H1 (cell line): ENCODE data around the gene KCNN1. TPM values are rescaled to one million over a fixed set of nuclear protein-coding genes. Genes with fewer than 3 reads are reported as not detected.

ENCODE experiments used
- ASH2L ChIP-seq: fragments of 200-600, 300-600 bp; sonication (generic); IDR thresholded peaks from one replicate; pipeline ENCODE4 v1.7.1; 2017; ENCODE audit warnings: low read length
- BACH1 ChIP-seq: IDR thresholded peaks from 2 replicates; pipeline ENCODE4 v1.6.1; 2012; ENCODE audit warnings: low read length, improper control_type of control experiment
- BRCA1 ChIP-seq: IDR thresholded peaks from 2 replicates; pipeline ENCODE4 v1.6.1; 2012; ENCODE audit warnings: low read depth, low read length, improper control_type of control experiment
- CHD1 ChIP-seq: IDR thresholded peaks from 2 replicates; pipeline ENCODE4 v1.6.1; 2012; ENCODE audit warnings: low read depth, low read length, improper control_type of control experiment
- CHD7 ChIP-seq: fragments of 300-600 bp; sonication (generic); IDR thresholded peaks from 2 replicates; pipeline ENCODE4 v1.7.1; 2012; ENCODE audit warnings: low read length, moderate library complexity, mild to moderate bottlenecking, inconsistent platforms; ENCODE audit not compliant: insufficient replicate concordance
- E2F6 ChIP-seq: IDR thresholded peaks from 2 replicates; pipeline ENCODE4 v1.6.1; 2012; ENCODE audit warnings: inconsistent platforms
- EGR1 ChIP-seq: IDR thresholded peaks from 2 replicates; pipeline ENCODE4 v1.6.1; 2011; ENCODE audit warnings: low read depth, low read length, borderline replicate concordance
- EZH2 ChIP-seq: fragments of 200-600 bp; sonication (generic); IDR thresholded peaks from 2 replicates; pipeline ENCODE4 v1.7.1; 2012; ENCODE audit warnings: low read depth, mild to moderate bottlenecking, moderate library complexity, low read length, inconsistent platforms; ENCODE audit not compliant: severe bottlenecking
- HDAC2 ChIP-seq, 2 experiments: fragments of 300-600 bp in 1 of 2; sonication (generic) in 1 of 2; IDR thresholded peaks; 2 replicates each; pipeline ENCODE4 v1.6.1; 2011 to 2012; ENCODE audit warnings: low read depth in 2 of 2, low read length in 2 of 2, mild to moderate bottlenecking in 2 of 2, moderate library complexity in 2 of 2, borderline replicate concordance in 1 of 2, inconsistent platforms in 1 of 2
- JUND ChIP-seq: IDR thresholded peaks from 2 replicates; pipeline ENCODE4 v1.6.1; 2011; ENCODE audit warnings: mild to moderate bottlenecking, improper control_type of control experiment, low read length
- MAFK ChIP-seq: IDR thresholded peaks from 2 replicates; pipeline ENCODE4 v1.6.1; 2012; ENCODE audit warnings: low read depth, mild to moderate bottlenecking, improper control_type of control experiment, low read length
- POLR2A ChIP-seq, 2 experiments: IDR thresholded peaks; 1 replicate in 1 of 2; 2 replicates in 1 of 2; pipeline ENCODE4 v1.6.1; 2011; ENCODE audit warnings: low read depth in 2 of 2, low read length in 2 of 2, mild to moderate bottlenecking in 2 of 2; ENCODE audit errors: control extremely low read depth in 1 of 2
- SIRT6 ChIP-seq: IDR thresholded peaks from one replicate; pipeline ENCODE4 v1.7.1; 2012; ENCODE audit warnings: low read length, inconsistent platforms
- polyA plus RNA-seq, 7 experiments: library from polyadenylated mRNA; depleted of rRNA in 3 of 7; stranded (reverse) in 5 of 7; unstranded in 2 of 7; fragments of >200 nt in 5 of 7; fragments of 200-250 nt in 2 of 7; gene quantifications; 1 replicate in 5 of 7; 2 replicates in 1 of 7; 4 replicates in 1 of 7; pipeline versions ENCODE4 v1.2.1 to v1.2.3, GENCODE V29; 2011 to 2013; ENCODE audit warnings: missing spikeins in 2 of 7, mixed read lengths in 2 of 7
- total RNA-seq: library from RNA; stranded (reverse); fragmentation: NEBNext Ultra II Directional; extraction: Animal tissue kit (Norgen Biotek cat#: 25700); gene quantifications from 2 replicates; pipeline ENCODE4 v1.2.1, GENCODE V29; 2021

The KCNN1 gene
- total and polyA plus RNA-seq, 2 of the 8 experiments (the other 6 are each of a cell fraction or from before 2014, with no cell fraction given), result 11.0 to 12.5 TPM

GRCh38 chr19:17981611-17982010 is 14.7 kb downstream of the KCNN1 start (continued):
- TF ChIP-seq CHD7 (no peak), POLR2A (IDR thresholded peaks at IDR 0.05; ENCODE audit: control extremely low read depth in 1 of 2, low read depth in 2 of 2, low read length in 2 of 2) (no peak), BRCA1 (no peak), HDAC2 (IDR thresholded peaks at IDR 0.05; ENCODE audit: borderline replicate concordance in 1 of 2, low read depth in 2 of 2, low read length in 2 of 2) (no peak), MAFK (no peak), EZH2 (no peak), EGR1 (no peak), ASH2L (no peak), JUND (no peak), CHD1 (no peak), SIRT6 (no peak), BACH1 (no peak), E2F6 (no peak)
